GM23338 (cell line): ENCODE measurements around the gene COL4A5. TPM values are rescaled to one million over a fixed set of nuclear protein-coding genes. Genes with fewer than 3 reads are reported as not detected.

ENCODE experiments used
- ATAC-seq: fragments of 200-7000 bp; cut with Tn5 transposase; 3 replicates; pipeline ENCODE4 v1.9.1; 2020
- DNase-seq: peaks from one replicate; pipeline ENCODE4 v3.0.0-alpha.2; 2015; ENCODE audit warnings: low spot score
- H2AFZ ChIP-seq: fragments of 200-600 bp; sonication (generic); 2 replicates; pipeline ENCODE4 v1.8.0; 2016; ENCODE audit warnings: antibody characterized with exemption, mild to moderate bottlenecking, moderate library complexity
- H3F3A ChIP-seq: fragments of 200-600 bp; sonication (generic); replicated peaks from 2 replicates; pipeline ENCODE4 v1.8.0; 2017; ENCODE audit warnings: antibody characterized with exemption, mixed run types, low read depth
- H3K27ac ChIP-seq: fragments of 200-600 bp; sonication (generic); 2 replicates; pipeline ENCODE4 v1.6.1; 2016; ENCODE audit warnings: low read depth
- H3K27me3 ChIP-seq: fragments of 200-600 bp; sonication (generic); 2 replicates; pipeline ENCODE4 v1.8.0; 2016; ENCODE audit warnings: mild to moderate bottlenecking, mixed run types, moderate library complexity; ENCODE audit not compliant: insufficient read depth
- H3K36me3 ChIP-seq: fragments of 200-600 bp; sonication (generic); 2 replicates; pipeline ENCODE4 v1.8.0; 2016; ENCODE audit warnings: mild to moderate bottlenecking; ENCODE audit not compliant: insufficient read depth
- H3K4me1 ChIP-seq: fragments of 200-600 bp; sonication (generic); 2 replicates; pipeline ENCODE4 v1.8.0; 2016; ENCODE audit warnings: mild to moderate bottlenecking, moderate library complexity; ENCODE audit not compliant: insufficient read depth
- H3K4me2 ChIP-seq: fragments of 200-600 bp; sonication (generic); 2 replicates; pipeline ENCODE4 v1.7.1; 2017; ENCODE audit warnings: mixed run types
- H3K4me3 ChIP-seq: fragments of 200-600 bp; sonication (generic); 2 replicates; pipeline ENCODE4 v1.6.1; 2016; ENCODE audit warnings: mixed run types
- H3K79me2 ChIP-seq: fragments of 200-600 bp; sonication (generic); replicated peaks from 2 replicates; pipeline ENCODE4 v1.8.0; 2017; ENCODE audit warnings: mild to moderate bottlenecking; ENCODE audit not compliant: insufficient read depth
- H3K9me2 ChIP-seq: fragments of 200-600 bp; sonication (generic); 2 replicates; pipeline ENCODE4 v1.8.0; 2017; ENCODE audit not compliant: insufficient read depth
- H4K20me1 ChIP-seq: fragments of 200-600 bp; sonication (generic); replicated peaks from 2 replicates; pipeline ENCODE4 v1.8.0; 2017; ENCODE audit warnings: mild to moderate bottlenecking; ENCODE audit not compliant: insufficient read depth
- H3K27ac Mint-ChIP-seq: 2 replicates; pipeline ENCODE4 v1.8.0; 2020; ENCODE audit warnings: inconsistent platforms, mild to moderate bottlenecking, moderate library complexity, mixed read lengths
- H3K27me3 Mint-ChIP-seq: 3 replicates; pipeline ENCODE4 v1.8.0; 2022; ENCODE audit warnings: low read depth, mild to moderate bottlenecking, moderate library complexity, mixed read lengths, inconsistent platforms; ENCODE audit not compliant: insufficient read depth, poor library complexity
- H3K36me3 Mint-ChIP-seq: 3 replicates; pipeline ENCODE4 v1.8.0; 2021; ENCODE audit warnings: low read depth, mild to moderate bottlenecking, inconsistent platforms, moderate library complexity, mixed read lengths
- H3K4me1 Mint-ChIP-seq: 3 replicates; pipeline ENCODE4 v1.8.0; 2020; ENCODE audit warnings: mild to moderate bottlenecking, inconsistent platforms, mixed read lengths
- H3K4me3 Mint-ChIP-seq: 3 replicates; pipeline ENCODE4 v1.8.0; 2021; ENCODE audit warnings: moderate library complexity, mild to moderate bottlenecking, inconsistent platforms, mixed read lengths
- H3K9me3 Mint-ChIP-seq: 3 replicates; pipeline ENCODE4 v1.8.0; 2020; ENCODE audit warnings: moderate library complexity, mild to moderate bottlenecking, inconsistent platforms, mixed read lengths
- CREB1 ChIP-seq: fragments of 250-450 bp; sonication (Bioruptor Pico); IDR thresholded peaks from 2 replicates; pipeline ENCODE4 v1.5.0; 2020; ENCODE audit warnings: low read depth, mild to moderate bottlenecking, moderate library complexity
- CTCF ChIP-seq, 2 experiments: fragments of 200-600 bp in 1 of 2; sonication (generic) in 1 of 2; conservative IDR thresholded peaks; 2 replicates each; pipeline versions ENCODE4 v1.5.1 to v1.6.1; 2016 to 2017; ENCODE audit warnings: antibody characterized with exemption in 2 of 2, low read depth in 2 of 2, mild to moderate bottlenecking in 2 of 2, moderate library complexity in 1 of 2
- ETS1 ChIP-seq: IDR thresholded peaks from 2 replicates; pipeline ENCODE4 v1.6.1; 2016; ENCODE audit warnings: antibody characterized with exemption
- EZH2phosphoT487 ChIP-seq: fragments of 200-600 bp; sonication (generic); IDR thresholded peaks from one replicate; pipeline ENCODE4 v1.8.1; 2018; ENCODE audit warnings: antibody characterized with exemption; ENCODE audit not compliant: unreplicated experiment
- NANOG ChIP-seq: IDR thresholded peaks from 2 replicates; pipeline ENCODE4 v1.6.1; 2016; ENCODE audit warnings: antibody characterized with exemption, borderline replicate concordance
- REST ChIP-seq: IDR thresholded peaks from one replicate; pipeline ENCODE4 v1.6.1; 2018; ENCODE audit warnings: antibody characterized with exemption; ENCODE audit not compliant: unreplicated experiment
- STAT1 ChIP-seq: IDR thresholded peaks from one replicate; pipeline ENCODE4 v1.6.1; 2016; ENCODE audit warnings: antibody characterized with exemption; ENCODE audit not compliant: unreplicated experiment
- ZNF114 ChIP-seq: fragments of 250-450 bp; sonication (Bioruptor Pico); IDR thresholded peaks from 2 replicates; pipeline ENCODE4 v1.5.0; 2020; ENCODE audit warnings: mild to moderate bottlenecking, moderate library complexity
- ZNF331 ChIP-seq: fragments of 250-450 bp; sonication (Bioruptor Pico); IDR thresholded peaks from 2 replicates; pipeline ENCODE4 v1.5.0; 2020; ENCODE audit warnings: low read depth, mild to moderate bottlenecking, moderate library complexity
- ZNF462 ChIP-seq: fragments of 250-450 bp; sonication (Bioruptor Pico); IDR thresholded peaks from 2 replicates; pipeline ENCODE4 v1.5.0; 2020; ENCODE audit warnings: mild to moderate bottlenecking, moderate library complexity
- polyA plus RNA-seq: library from polyadenylated mRNA; unstranded; fragments of >200 nt; fragmentation: Nextera tagmentation; extraction: Ambion mirVana; gene quantifications from 2 replicates; pipeline ENCODE4 v1.2.1, GENCODE V29; 2016
- total RNA-seq: library from RNA; depleted of rRNA; stranded (reverse); fragments of >200 nt; shearing (Covaris generic); gene quantifications from 2 replicates; pipeline ENCODE4 v1.2.3, GENCODE V29; 2014

Gene COL4A5
- total and polyA plus RNA-seq, 2 experiments from 2014 or later: 15.5 to 48.1 TPM

- TF ChIP-seq CTCF (conservative IDR thresholded peaks at IDR 0.05; ENCODE audit: low read depth in 2 of 2) (no peak), REST (no peak)
These were observed 25.0 kb downstream of the COL4A5 start (continued) for GRCh38 chrX:108464604-108465003.

- H3K27me3 ChIP-seq: no peaks in the 10 kb centered on the region
- H4K20me1 ChIP-seq: no peaks in the 10 kb centered on the region
- ATAC-seq (no peak), DNase-seq (no peak)
- H3F3A ChIP-seq: no peaks in the 10 kb centered on the region
- no peak overlapping the region for H3K27ac ChIP-seq
- Mint-ChIP-seq H3K9me3 (peaks cover 11% of the 10 kb centered on the region; the same call in 2 of the 3 replicates), H3K27me3 (no peaks in the 10 kb centered on the region), H3K36me3 (peaks cover 11% of the 10 kb centered on the region; the same call in 2 of the 3 replicates), H3K4me3 (no peak overlapping the region), H3K4me1 (peaks cover 3% of the 10 kb centered on the region; the same call in 2 of the 3 replicates), H3K27ac (no peak overlapping the region)
- peaks cover 64% of the 10 kb centered on the region for H3K79me2 ChIP-seq
- H3K4me1 ChIP-seq: 0 out of 2 replicates have a peak, but pooled peaks cover 7% of the 10 kb centered on the region
- no peak overlapping the region for H3K4me3 ChIP-seq
- H3K36me3 ChIP-seq: no peaks in the 10 kb centered on the region
- H3K4me2 ChIP-seq: no peak overlapping the region
- no peaks in the 10 kb centered on the region for H3K9me2 ChIP-seq
- no peak overlapping the region for H2AFZ ChIP-seq
- no peak for TF ChIP-seq ZNF331 (CRISPR knock-in tag)
- no peak for TF ChIP-seq ZNF114 (CRISPR knock-in tag)
- no peak for TF ChIP-seq NANOG
- no peak for TF ChIP-seq CREB1
- no peak for TF ChIP-seq CTCF (conservative IDR thresholded peaks at IDR 0.05; ENCODE audit: low read depth in 2 of 2)
- TF ChIP-seq EZH2phosphoT487: no peak
- no peak for TF ChIP-seq ZNF462 (CRISPR knock-in tag)
- TF ChIP-seq ETS1: no peak
- no peak for TF ChIP-seq STAT1
These were observed 28.8 kb downstream of the COL4A5 start for GRCh38 chrX:108468486-108468885.
